ENCODE results near the gene EFNA4. TPM values are rescaled to one million over a fixed set of nuclear protein-coding genes. Genes with fewer than 3 reads are reported as not detected.

Gene EFNA4
- total RNA-seq, 1 donor from 2014 or later, result 7.4 TPM

GRCh38 chr1:155017041-155017945, 46.2 kb upstream of the EFNA4 start:
- Histone ChIP-seq H3K27me3 (ENCODE audit: low read depth) (no peaks in the 10 kb centered on the region), H3K4me3 (peak overlapping the region; percentile 52), H3K4me1 (peaks cover 62% of the 10 kb centered on the region), H3K27ac (peak overlapping the region; percentile 85), H3K36me3 (peaks cover 34% of the 10 kb centered on the region), H3K9me3 (no peaks in the 10 kb centered on the region)
- intact Hi-C loops (cut with DNase I), result no loop called here
- DNase-seq (peak; percentile 92), ATAC-seq (peak; percentile 94)
- peak; percentile 99 for TF ChIP-seq CTCF (IDR thresholded peaks at IDR 0.05)

DNA sequence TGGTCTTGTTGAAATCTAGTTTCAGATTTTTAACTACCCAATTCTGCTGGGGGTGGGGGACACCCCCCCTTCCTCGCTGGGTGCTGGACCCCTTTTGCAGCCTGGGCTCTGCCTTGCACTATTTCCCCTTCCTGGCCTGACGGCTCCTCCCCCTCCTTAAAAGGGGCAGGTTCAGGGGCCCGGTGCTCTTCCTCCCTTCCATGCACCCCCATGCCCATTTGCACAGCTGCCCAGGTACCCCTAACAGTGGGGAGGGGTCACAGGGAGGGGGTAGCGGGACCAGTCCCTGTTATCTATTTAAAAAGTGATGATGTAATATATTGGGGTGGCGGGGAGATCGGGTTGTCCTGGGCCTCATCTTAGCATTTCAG, 45.6 kb upstream of the EFNA4 start:
- DNase-seq, result no peak
- no peak for TF ChIP-seq CTCF (IDR thresholded peaks at IDR 0.05)
- Histone ChIP-seq H3K4me1 (peaks cover 56% of the 10 kb centered on the region), H3K27ac (peak overlapping the region; percentile 85), H3K4me3 (peak overlapping the region; percentile 52), H3K36me3 (peaks cover 34% of the 10 kb centered on the region), H3K9me3 (no peaks in the 10 kb centered on the region), H3K27me3 (ENCODE audit: low read depth) (no peaks in the 10 kb centered on the region)
- ATAC-seq, result peak; percentile 0
- intact Hi-C loops (cut with DNase I), result no loop called here

- no peak for DNase-seq
- H3K4me3 ChIP-seq, result no peak overlapping the region
- no peaks in the 10 kb centered on the region for H3K27me3 ChIP-seq (ENCODE audit: low read depth)
- TF ChIP-seq CTCF (IDR thresholded peaks at IDR 0.05), result no peak
- H3K36me3 ChIP-seq, result peaks cover 29% of the 10 kb centered on the region
- H3K9me3 ChIP-seq, result no peaks in the 10 kb centered on the region
- intact Hi-C loops (cut with DNase I), result no loop called here
- no peak overlapping the region for H3K27ac ChIP-seq
- peaks cover 49% of the 10 kb centered on the region for H3K4me1 ChIP-seq
- no peak for ATAC-seq
Measured at GRCh38 chr1:155018617-155019348, 44.8 kb upstream of the EFNA4 start.

DNA sequence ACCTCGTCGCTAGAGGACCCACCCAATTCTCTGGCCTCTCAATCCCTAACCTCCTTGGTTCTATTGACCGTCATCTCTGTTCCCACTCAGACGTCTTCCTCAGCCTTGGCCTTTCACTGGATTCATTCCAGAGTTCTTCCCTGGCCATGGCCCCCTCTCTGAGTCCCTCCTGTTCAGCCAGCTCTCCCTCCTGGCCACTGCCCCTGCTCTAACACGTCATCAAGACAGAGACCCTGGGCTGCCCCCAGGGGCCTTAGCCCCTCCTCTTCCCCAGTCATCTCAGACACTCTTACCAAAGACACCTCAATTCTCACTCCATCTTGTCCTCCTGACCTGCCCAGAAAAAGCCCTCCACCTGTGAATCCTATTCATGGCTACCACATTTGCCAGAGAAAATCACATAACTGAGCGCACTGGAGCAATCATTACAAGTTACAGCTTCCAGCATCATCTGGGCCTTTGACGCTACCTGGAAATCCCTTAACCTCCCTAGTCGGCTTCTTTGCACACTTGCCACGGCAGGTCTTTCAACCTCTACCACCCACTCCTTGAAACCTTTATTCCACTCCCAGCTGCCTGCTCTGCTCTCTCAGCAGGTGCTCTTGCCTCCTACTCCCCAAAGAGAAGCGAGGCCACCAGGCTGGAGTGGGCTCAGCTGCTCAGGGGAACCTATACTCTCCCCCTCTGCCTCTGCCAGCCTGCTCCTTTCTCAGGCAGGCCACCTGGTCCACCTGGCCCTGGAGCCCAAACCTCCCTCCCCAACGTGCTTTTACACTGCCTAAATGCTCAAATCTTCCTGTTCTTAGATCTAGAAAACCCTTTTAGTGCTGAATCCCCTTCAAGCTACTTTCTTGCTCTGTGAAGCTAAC, 43.9 kb upstream of the EFNA4 start:
- Histone ChIP-seq H3K27me3 (ENCODE audit: low read depth) (no peaks in the 10 kb centered on the region), H3K9me3 (no peaks in the 10 kb centered on the region), H3K36me3 (peaks cover 22% of the 10 kb centered on the region), H3K4me3 (no peak overlapping the region), H3K4me1 (peaks cover 42% of the 10 kb centered on the region), H3K27ac (no peak overlapping the region)
- no peak for TF ChIP-seq CTCF (IDR thresholded peaks at IDR 0.05)
- DNase-seq, result no peak
- no peak for ATAC-seq
- intact Hi-C loops (cut with DNase I), result no loop called here
